Adrenal gland (tissue), 12 donors: Measurements from ENCODE around the gene SBDS. TPM values are rescaled to one million over a fixed set of nuclear protein-coding genes. Genes with fewer than 3 reads are reported as not detected.
"Not testable (repeated sequence)": the region's sequence is repeated elsewhere in the genome, so short reads cannot be mapped to it uniquely, and the experiment has no call there.

Experiments
- DNase-seq, 7 donors: peaks; one replicate each; pipeline ENCODE4 v3.0.0-alpha.2; 2019 to 2020
- H3K27ac ChIP-seq, 5 donors: fragments of 200-600 bp; sonication (generic) in 4 of 5; 1 replicate in 3 of 5; 2 replicates in 2 of 5; pipeline versions ENCODE4 v1.5.1 to v1.8.0; 2016 to 2020; ENCODE audit warnings: mild to moderate bottlenecking in 1 of 5
- H3K27me3 ChIP-seq: fragments of 200-600 bp; 2 replicates; pipeline ENCODE4 v1.8.0; 2021
- H3K36me3 ChIP-seq, 2 donors: fragments of 200-600 bp; replicated peaks in 1 of 2; 1 replicate in 1 of 2; 2 replicates in 1 of 2; pipeline versions ENCODE4 v1.5.1 to v1.8.0; 2018 to 2022
- H3K4me1 ChIP-seq, 2 donors: fragments of 200-600 bp; replicated peaks in 1 of 2; 1 replicate in 1 of 2; 2 replicates in 1 of 2; pipeline versions ENCODE4 v1.5.1 to v1.8.0; 2018 to 2021
- H3K4me3 ChIP-seq, 4 donors: fragments of 200-600 bp; sonication (generic) in 3 of 4; one replicate each; pipeline ENCODE4 v1.5.1; 2016 to 2018
- H3K9me3 ChIP-seq, 3 donors: fragments of 200-600 bp; sonication (generic) in 1 of 3; replicated peaks in 1 of 3; 1 replicate in 2 of 3; 2 replicates in 1 of 3; pipeline versions ENCODE4 v1.5.1 to v1.8.0; 2016 to 2021
- CTCF ChIP-seq, 6 experiments: fragments of 450-650 bp in 4 of 6; fragments of 200-600 bp in 2 of 6; sonication (generic) in 1 of 6; IDR thresholded peaks; 1 replicate in 5 of 6; 2 replicates in 1 of 6; pipeline versions ENCODE4 v1.5.1 to v1.8.0; 2016 to 2021; ENCODE audit warnings: antibody characterized with exemption in 6 of 6, mild to moderate bottlenecking in 2 of 6, moderate library complexity in 1 of 6
- POLR2A ChIP-seq, 2 donors: fragments of 450-650 bp; IDR thresholded peaks; one replicate each; pipeline ENCODE4 v1.6.1; 2017; ENCODE audit warnings: antibody characterized with exemption in 2 of 2, mild to moderate bottlenecking in 2 of 2, moderate library complexity in 1 of 2
- WGBS, 4 donors: extraction: QIAGEN DNeasy Blood & Tissue Kit in 2 of 4; methylation state at CpG; one replicate each; pipeline versions ENCODE4 v1.1.5 to v1.1.7; 2013 to 2017; 5-methylcytosine and 5-hydroxymethylcytosine counted together
- intact Hi-C, 2 donors: fragments of 100-400 bp; cut with DNase I; formaldehyde crosslinking; loops; one replicate each; pipeline versions ENCODE4 v1.14.1 to v1.15.0; 2022 to 2023
- polyA plus RNA-seq, 3 donors: library from polyadenylated mRNA; stranded (reverse); fragments of 200-250 nt in 2 of 3; fragments of 350-450 nt in 1 of 3; fragmentation: Illumina TruSeq in 1 of 3; extraction: RNeasy Lipid Tissue Mini Kit (QIAGEN cat#74804) in 1 of 3; gene quantifications; one replicate each; pipeline ENCODE4 v1.2.3, GENCODE V29; 2013 to 2014
- total RNA-seq, 9 donors: library from RNA; depleted of rRNA in 4 of 9; stranded (reverse); fragments of >200 nt in 4 of 9; fragments of 120-200 nt in 1 of 9; fragmentation: NEBNext Ultra II Directional in 1 of 9; extraction: Animal tissue kit (Norgen Biotek cat#: 25700) in 1 of 9; gene quantifications; one replicate each; pipeline versions ENCODE4 v1.1.0 to v1.2.4, GENCODE V29; 2013 to 2023
- donor health status: healthy with polysubstance abuse.
- donor health status: Bipolar disorder and iron deficiency.
- donor health status: DM: yes; HTN: yes; CAD: no.
- donor health status: DM: no; HTN: no; CAD: no.
- donor health status: DM: no; HTN: no; CAD: no.
- donor health status: DM: yes; HTN: yes; CAD: no.

Gene SBDS
- total and polyA plus RNA-seq, 12 donors: 71.8 to 245 (median 99.3) TPM

DNA sequence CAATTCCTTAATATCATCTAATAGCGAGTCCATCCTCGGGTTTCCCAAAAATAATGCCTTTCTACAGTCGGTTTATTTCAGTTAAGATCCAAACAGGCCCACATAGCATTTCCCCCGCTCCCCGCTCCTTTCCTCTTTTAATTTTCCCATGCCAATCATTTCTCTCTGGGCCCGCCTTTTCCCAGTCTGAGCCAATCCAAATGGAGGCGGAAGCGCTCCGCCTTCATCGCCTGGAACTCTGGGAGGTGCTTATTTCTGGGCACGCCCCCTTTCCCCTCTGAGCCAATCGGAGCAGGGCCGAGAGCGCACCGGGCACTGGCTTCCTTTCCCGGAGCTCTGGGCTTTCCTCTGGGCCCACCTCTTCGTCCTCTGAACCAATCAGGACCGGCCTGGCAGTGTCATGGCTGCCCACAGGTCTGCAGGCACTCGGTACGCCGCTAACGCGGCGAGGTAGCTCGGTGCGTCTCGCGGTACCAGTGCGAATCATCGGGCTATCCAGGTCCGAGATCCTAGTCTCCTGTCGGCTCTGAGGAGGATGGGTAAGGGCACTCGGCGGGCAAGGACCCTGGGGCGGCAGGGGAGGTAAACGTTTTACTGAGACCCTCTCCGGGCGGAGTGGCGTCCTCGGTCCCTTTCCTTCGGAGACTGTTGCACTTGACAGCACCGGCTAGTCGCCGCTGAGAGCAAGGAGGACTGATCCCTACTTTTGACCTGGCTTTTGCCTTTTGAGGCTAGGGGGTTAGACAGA, 1.2 kb upstream of the SBDS start, which contains the start of gene TYW1:
TSS of gene TYW1 (plus strand) at position 390 of the 748 bp plus-strand sequence. CDS start at position 536, 146 bp downstream.
- peak; percentile 75 to 90 for TF ChIP-seq POLR2A (IDR thresholded peaks at IDR 0.05)

GRCh38 chr7:66994691-66995049, 716 bp downstream of the SBDS start:
- H3K27ac ChIP-seq: peak overlapping the region; percentile 99 to 100 (median 100)
- H3K36me3 ChIP-seq: peaks cover 0 to 39% of the 10 kb centered on the region in 2 donors
- intact Hi-C loops, H3K27me3 ChIP-seq, H3K9me3 ChIP-seq: not testable (repeated sequence)
- H3K4me3 ChIP-seq: peak overlapping the region in 3 of 4 donors; percentile 78 to 87 (median 78)
- 0 to 2% (median 2%) methylated on average over 6 to 9 of the region's 9 CpGs for WGBS, 4 donors
- peak; percentile 60 to 92 (median 81) for DNase-seq
- H3K4me1 ChIP-seq: peaks cover 9 to 22% of the 10 kb centered on the region in 2 donors
- TF ChIP-seq CTCF (IDR thresholded peaks at IDR 0.05): peak in 3 of 6 experiments; percentile 12 to 40 (median 29)
- peak; percentile 78 to 81 for TF ChIP-seq POLR2A (IDR thresholded peaks at IDR 0.05)

More for the DNA sequence above, 1.2 kb upstream of the SBDS start, which contains the start of gene TYW1:
- H3K4me1 ChIP-seq: peaks cover 9 to 22% of the 10 kb centered on the region in 2 donors
- H3K27me3 ChIP-seq, H3K9me3 ChIP-seq, intact Hi-C loops: not testable (repeated sequence)
- peak within 1 kb of the TSS; percentile 80 to 100 (median 88) for H3K27ac ChIP-seq
- peak within 1 kb of the TSS in 3 of 4 donors; percentile 68 to 87 (median 84) for H3K4me3 ChIP-seq
- peaks cover 0 to 26% of the 10 kb centered on the region in 2 donors for H3K36me3 ChIP-seq
- DNase-seq: peak; percentile 98 to 100 (median 99)
- 0 to 1% (median 0%) methylated on average over 22 to 41 of the region's 44 CpGs for WGBS, 4 donors

- H3K27me3 ChIP-seq, H3K9me3 ChIP-seq, intact Hi-C loops, DNase-seq: not testable (repeated sequence)
- Histone ChIP-seq H3K36me3 (peaks cover 0 to 43% of the 10 kb centered on the region in 2 donors), H3K4me1 (peaks cover 9 to 22% of the 10 kb centered on the region in 2 donors), H3K4me3 (peak overlapping the region in 2 of 4 donors; percentile 78), H3K27ac (peak overlapping the region in 4 of 5 donors; percentile 100)
- 50 to 59% (median 53%) methylated on average over 5 of the region's 5 CpGs for WGBS, 4 donors
Measured at GRCh38 chr7:66994051-66994450, 1.3 kb downstream of the SBDS start.

- 90 to 100% (median 96%) methylated on average over 1 to 3 of the region's 3 CpGs for WGBS, 4 donors
- H3K4me1 ChIP-seq: peaks cover 0 to 11% of the 10 kb centered on the region in 2 donors
- peaks cover 0 to 67% of the 10 kb centered on the region in 2 donors for H3K36me3 ChIP-seq
- H3K4me3 ChIP-seq, DNase-seq, H3K27ac ChIP-seq, H3K9me3 ChIP-seq, H3K27me3 ChIP-seq, intact Hi-C loops: not testable (repeated sequence)
Measured at GRCh38 chr7:66989552-66989951, 5.8 kb downstream of the SBDS start.

DNA sequence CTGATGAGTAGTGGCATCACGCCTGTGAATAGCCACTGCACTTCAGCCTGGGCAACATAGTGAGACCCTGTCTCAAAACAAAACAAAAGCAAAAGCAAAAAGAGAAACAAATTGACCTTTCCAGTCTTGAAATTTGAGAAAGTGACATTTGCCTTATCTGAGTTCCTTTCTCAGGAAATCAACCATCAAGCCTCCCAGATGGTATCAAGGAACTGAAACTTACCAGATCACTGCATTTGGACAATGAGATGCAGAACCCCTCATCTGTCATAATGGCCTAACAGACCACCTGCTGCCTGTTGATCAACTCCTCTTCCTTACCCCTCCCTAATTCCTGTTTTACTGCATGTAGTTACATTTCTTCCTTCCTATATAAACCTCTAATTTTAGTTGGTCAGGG, 15.1 kb downstream of the SBDS start:
- H3K36me3 ChIP-seq, H3K27ac ChIP-seq, H3K27me3 ChIP-seq, H3K9me3 ChIP-seq, DNase-seq, intact Hi-C loops, H3K4me3 ChIP-seq, H3K4me1 ChIP-seq: not testable (repeated sequence)
- 90 to 100% (median 96%) methylated on average over 1 of the region's 1 CpG for WGBS, 4 donors

- intact Hi-C loops, H3K27ac ChIP-seq: not testable (repeated sequence)
Measured at GRCh38 chr7:66979013-66979412, 16.4 kb downstream of the SBDS start.

GRCh38 chr7:66978312-66978711, 17.1 kb downstream of the SBDS start:
- WGBS, 4 donors: 84 to 100% (median 93%) methylated on average over 1 to 5 of the region's 5 CpGs
- intact Hi-C loops, H3K36me3 ChIP-seq, H3K9me3 ChIP-seq, H3K27me3 ChIP-seq, H3K4me3 ChIP-seq, H3K27ac ChIP-seq, H3K4me1 ChIP-seq, DNase-seq: not testable (repeated sequence)

More at GRCh38 chr7:66979013-66979412, 16.4 kb downstream of the SBDS start:
- not testable (repeated sequence) for H3K36me3 ChIP-seq, H3K9me3 ChIP-seq, H3K4me1 ChIP-seq, H3K4me3 ChIP-seq, H3K27me3 ChIP-seq, DNase-seq
- WGBS, 4 donors: 85 to 91% (median 89%) methylated on average over 2 of the region's 2 CpGs
